A673 (cell line): Measurements from ENCODE around the gene GRK1.

Experiments used
- CTCF ChIP-seq: fragments of 300-800, 200-600 bp; sonication (generic); conservative IDR thresholded peaks from 2 replicates; pipeline ENCODE4 v1.5.1; 2017; ENCODE audit warnings: low read depth, mild to moderate bottlenecking, antibody characterized with exemption, low read length, moderate library complexity, mixed read lengths
- EZH2 ChIP-seq: fragments of 200-600 bp; sonication (generic); IDR thresholded peaks from 2 replicates; pipeline ENCODE4 v1.6.1; 2017; ENCODE audit warnings: borderline replicate concordance, low read depth, mild to moderate bottlenecking, mixed read lengths, antibody characterized with exemption, low read length; ENCODE audit not compliant: poor library complexity, severe bottlenecking

DNA sequence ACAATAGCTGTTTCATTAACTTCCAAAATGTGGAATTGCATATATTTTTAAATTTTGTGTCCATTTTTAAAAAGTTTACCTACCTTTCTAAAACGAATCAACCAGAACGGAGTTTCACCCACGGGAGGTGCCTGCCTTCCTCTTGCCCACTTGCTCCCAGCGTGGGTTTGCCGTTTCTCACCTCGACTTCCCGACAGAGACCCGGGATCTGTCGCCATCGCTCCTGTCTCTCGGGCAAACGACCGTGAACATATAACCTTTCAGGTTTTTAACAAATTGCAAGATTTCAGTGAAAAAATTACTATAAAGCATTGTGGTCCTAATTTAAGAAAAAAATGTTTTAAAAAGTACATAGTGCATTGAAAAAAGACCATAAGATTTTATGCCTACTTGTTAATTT, 96.2 kb downstream of the GRK1 start:
- no peak for TF ChIP-seq CTCF
- no peak for TF ChIP-seq EZH2
